ENCODE data around the gene PRKG1. TPM values are rescaled to one million over a fixed set of nuclear protein-coding genes. Genes with fewer than 3 reads are reported as not detected.
A peak's percentile ranks its signal among the peaks of the same experiment; 100 is the strongest.
"Not testable (repeated sequence)": the region's sequence is repeated elsewhere in the genome, so short reads cannot be mapped to it uniquely, and the experiment has no call there.

PRKG1 gene
- total and polyA plus RNA-seq, 2 donors (not counting 1 experiment from before 2014, with no cell fraction given), result 45.8 to 71.8 TPM

DNA sequence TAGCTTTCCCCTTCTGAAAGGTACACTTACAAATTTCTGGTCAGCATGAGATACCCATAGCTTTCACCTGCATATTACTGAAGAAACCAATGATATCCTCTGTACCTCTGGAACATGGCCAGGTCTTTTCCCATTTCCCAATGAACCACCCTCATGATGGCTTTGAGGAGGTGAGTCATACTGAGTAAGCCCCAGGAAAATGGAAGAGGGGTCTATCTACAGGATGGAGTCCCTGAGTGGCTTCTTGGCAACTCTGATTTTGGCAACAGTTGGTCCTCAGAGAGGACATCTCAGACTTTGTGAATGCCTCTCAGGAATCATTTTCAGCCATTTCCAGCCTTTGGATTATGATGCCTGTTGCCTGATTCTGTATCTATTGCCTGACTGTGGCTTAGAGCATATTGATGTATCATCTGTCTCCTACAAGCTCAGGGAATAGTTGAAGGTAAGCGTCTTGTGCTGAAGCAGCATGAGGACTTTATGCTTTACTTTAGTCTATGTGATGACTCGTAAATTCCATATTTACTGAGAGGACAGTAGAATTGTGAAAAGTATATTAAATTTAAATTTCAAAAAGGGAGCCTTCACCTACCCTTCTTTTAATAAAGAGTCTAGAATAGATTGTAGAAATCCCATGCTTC, 1155.1 kb downstream of the PRKG1 start:
- H3K4me3 ChIP-seq (replicated peaks in 1 of 4; ENCODE audit: control extremely low read depth in 1 of 4, insufficient read depth in 1 of 4, low read depth in 3 of 4, low read length in 4 of 4), result no peak overlapping the region
- H4K20me1 ChIP-seq (ENCODE audit: control insufficient read depth, extremely low read depth, insufficient read depth, low read length), result no peaks in the 10 kb centered on the region
- no peaks in the 10 kb centered on the region for H3K9me3 ChIP-seq (ENCODE audit: control insufficient read depth, insufficient read depth, low read depth, low read length)
- H3K4me2 ChIP-seq (ENCODE audit: extremely low read depth, insufficient read depth, low read length), result no peak overlapping the region
- no peak overlapping the region for H3K9ac ChIP-seq (ENCODE audit: insufficient read depth, low read length)
- H3K79me2 ChIP-seq (ENCODE audit: control insufficient read depth, insufficient read depth, low read length), result no peaks in the 10 kb centered on the region
- no peaks in the 10 kb centered on the region for H3K27me3 ChIP-seq (ENCODE audit: control insufficient read depth, insufficient read depth, low read length)
- H3K4me1 ChIP-seq (ENCODE audit: control insufficient read depth, extremely low read depth, insufficient read depth, low read length), result peaks cover 2% of the 10 kb centered on the region
- H2AFZ ChIP-seq (ENCODE audit: low read length), result no peak overlapping the region
- H3K27ac ChIP-seq (ENCODE audit: insufficient read depth, low read length), result no peak overlapping the region
- TF ChIP-seq CTCF (conservative IDR thresholded peaks at IDR 0.05 in 1 of 2, IDR thresholded peaks at IDR 0.05 in 1 of 2; ENCODE audit: low read depth in 1 of 2, low read length in 2 of 2) (no peak), EZH2 (IDR thresholded peaks at IDR 0.05; ENCODE audit: low read length, missing control alignments) (no peak)
- peak; percentile 30 to 39 for DNase-seq (ENCODE audit: low read depth in 2 of 2)
- H3K36me3 ChIP-seq (ENCODE audit: control insufficient read depth, insufficient read depth, low read length), result no peaks in the 10 kb centered on the region

- H3K36me3 ChIP-seq (ENCODE audit: control insufficient read depth, insufficient read depth, low read length), result no peaks in the 10 kb centered on the region
- no peaks in the 10 kb centered on the region for H4K20me1 ChIP-seq (ENCODE audit: control insufficient read depth, extremely low read depth, insufficient read depth, low read length)
- H3K27ac ChIP-seq (ENCODE audit: insufficient read depth, low read length), result no peak overlapping the region
- no peak for TF ChIP-seq CTCF (conservative IDR thresholded peaks at IDR 0.05 in 1 of 2, IDR thresholded peaks at IDR 0.05 in 1 of 2; ENCODE audit: low read depth in 1 of 2, low read length in 2 of 2)
- no peak for TF ChIP-seq EZH2 (IDR thresholded peaks at IDR 0.05; ENCODE audit: low read length, missing control alignments)
- DNase-seq (ENCODE audit: low read depth in 2 of 2), result peak in 1 of 2 donors; percentile 4
- H3K79me2 ChIP-seq (ENCODE audit: control insufficient read depth, insufficient read depth, low read length), result no peaks in the 10 kb centered on the region
- peaks cover 2% of the 10 kb centered on the region for H3K4me1 ChIP-seq (ENCODE audit: control insufficient read depth, extremely low read depth, insufficient read depth, low read length)
- H3K9me3 ChIP-seq (ENCODE audit: control insufficient read depth, insufficient read depth, low read depth, low read length), result no peaks in the 10 kb centered on the region
- no peak overlapping the region for H3K9ac ChIP-seq (ENCODE audit: insufficient read depth, low read length)
- peak overlapping the region; percentile 15 for H3K4me2 ChIP-seq (ENCODE audit: extremely low read depth, insufficient read depth, low read length)
- H2AFZ ChIP-seq (ENCODE audit: low read length), result no peak overlapping the region
- no peaks in the 10 kb centered on the region for H3K27me3 ChIP-seq (ENCODE audit: control insufficient read depth, insufficient read depth, low read length)
- peak overlapping the region in 2 of 4 experiments; percentile 4 to 53 for H3K4me3 ChIP-seq (replicated peaks in 1 of 4; ENCODE audit: control extremely low read depth in 1 of 4, insufficient read depth in 1 of 4, low read depth in 3 of 4, low read length in 4 of 4)
Observed at GRCh38 chr10:52232561-52233350, 1158.5 kb downstream of the PRKG1 start.

DNA sequence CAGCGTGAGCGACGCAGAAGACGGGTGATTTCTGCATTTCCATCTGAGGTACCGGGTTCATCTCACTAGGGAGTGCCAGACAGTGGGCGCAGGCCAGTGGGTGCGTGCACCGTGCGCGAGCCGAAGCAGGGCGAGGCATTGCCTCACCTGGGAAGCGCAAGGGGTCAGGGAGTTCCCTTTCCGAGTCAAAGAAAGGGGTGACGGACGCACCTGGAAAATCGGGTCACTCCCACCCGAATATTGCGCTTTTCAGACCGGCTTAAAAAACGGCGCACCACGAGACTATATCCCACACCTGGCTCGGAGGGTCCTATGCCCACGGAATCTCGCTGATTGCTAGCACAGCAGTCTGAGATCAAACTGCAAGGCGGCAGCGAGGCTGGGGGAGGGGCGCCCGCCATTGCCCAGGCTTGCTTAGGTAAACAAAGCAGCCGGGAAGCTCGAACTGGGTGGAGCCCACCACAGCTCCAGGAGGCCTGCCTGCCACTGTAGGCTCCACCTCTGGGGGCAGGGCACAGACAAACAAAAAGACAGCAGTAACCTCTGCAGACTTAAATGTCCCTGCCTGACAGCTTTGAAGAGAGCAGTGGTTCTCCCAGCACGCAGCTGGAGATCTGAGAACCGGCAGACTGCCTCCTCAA, 1159.2 kb downstream of the PRKG1 start:
- not testable (repeated sequence) for H3K79me2 ChIP-seq (ENCODE audit: control insufficient read depth, insufficient read depth, low read length); H3K27ac ChIP-seq (ENCODE audit: insufficient read depth, low read length); DNase-seq (ENCODE audit: low read depth in 2 of 2); H3K27me3 ChIP-seq (ENCODE audit: control insufficient read depth, insufficient read depth, low read length); H3K9ac ChIP-seq (ENCODE audit: insufficient read depth, low read length); H3K36me3 ChIP-seq (ENCODE audit: control insufficient read depth, insufficient read depth, low read length); H3K9me3 ChIP-seq (ENCODE audit: control insufficient read depth, insufficient read depth, low read depth, low read length); H3K4me1 ChIP-seq (ENCODE audit: control insufficient read depth, extremely low read depth, insufficient read depth, low read length); H2AFZ ChIP-seq (ENCODE audit: low read length); H4K20me1 ChIP-seq (ENCODE audit: control insufficient read depth, extremely low read depth, insufficient read depth, low read length)
- peak overlapping the region; percentile 15 for H3K4me2 ChIP-seq (ENCODE audit: extremely low read depth, insufficient read depth, low read length)
- H3K4me3 ChIP-seq (replicated peaks in 1 of 4; ENCODE audit: control extremely low read depth in 1 of 4, insufficient read depth in 1 of 4, low read depth in 3 of 4, low read length in 4 of 4), result peak overlapping the region in 2 of 4 experiments; percentile 4 to 53
